K562 (cell line): ENCODE measurements around the gene MYB. TPM values are rescaled to one million over a fixed set of nuclear protein-coding genes. Genes with fewer than 3 reads are reported as not detected.

Experiments
- BCL6 ChIP-seq: fragments of 250-450 bp; sonication (Bioruptor Pico); IDR thresholded peaks from 2 replicates; pipeline ENCODE4 v1.4.0; 2020
- CEBPB ChIP-seq: fragments of 450-650 bp; IDR thresholded peaks from 2 replicates; pipeline ENCODE4 v1.6.1; 2016; ENCODE audit warnings: missing genetic modification characterization, missing compliant biosample characterization
- EWSR1 ChIP-seq: fragments of 450-650 bp; IDR thresholded peaks from 2 replicates; pipeline ENCODE4 v1.6.1; 2018; ENCODE audit warnings: borderline replicate concordance, mild to moderate bottlenecking, low read depth, moderate library complexity; ENCODE audit not compliant: partially characterized antibody
- MAZ ChIP-seq, 2 experiments: fragments of 450-650 bp in 1 of 2; sonication (generic) in 1 of 2; formaldehyde crosslinking; IDR thresholded peaks in 1 of 2; conservative IDR thresholded peaks in 1 of 2; 2 replicates each; pipeline versions ENCODE4 v1.4.0 to v1.5.0; 2020; ENCODE audit warnings: mild to moderate bottlenecking in 1 of 2, missing genetic modification reagents in 1 of 2
- MECOM ChIP-seq: fragments of 250-450 bp; sonication (Bioruptor Pico); IDR thresholded peaks from 2 replicates; pipeline ENCODE4 v1.8.0; 2022; ENCODE audit warnings: inconsistent platforms
- POLR2H ChIP-seq: IDR thresholded peaks from 2 replicates; pipeline ENCODE4 v1.6.1; 2016; ENCODE audit warnings: missing genetic modification characterization, low read depth, mild to moderate bottlenecking, control low read depth, missing compliant biosample characterization, moderate library complexity
- RBBP5 ChIP-seq: fragments of 200-600 bp; sonication (generic); IDR thresholded peaks from 2 replicates; pipeline ENCODE4 v1.6.1; 2012; ENCODE audit warnings: borderline replicate concordance, mild to moderate bottlenecking, low read length, control low read depth, inconsistent platforms; ENCODE audit not compliant: insufficient read depth, poor library complexity, severe bottlenecking
- RCOR1 ChIP-seq, 2 experiments: IDR thresholded peaks; 2 replicates each; pipeline ENCODE4 v1.6.1; 2012; ENCODE audit warnings: low read depth in 2 of 2, low read length in 2 of 2, borderline replicate concordance in 1 of 2, improper control_type of control experiment in 1 of 2
- SMARCA4 ChIP-seq: fragments of 450-650 bp; IDR thresholded peaks from 2 replicates; pipeline ENCODE4 v1.6.1; 2016
- SREBF2 ChIP-seq: sonication (generic); formaldehyde crosslinking; IDR thresholded peaks from 2 replicates; pipeline ENCODE4 v1.4.0; 2020; ENCODE audit warnings: mild to moderate bottlenecking, missing genetic modification reagents
- THAP7 ChIP-seq: fragments of 250-450 bp; sonication (Bioruptor Pico); IDR thresholded peaks from 2 replicates; pipeline ENCODE4 v1.5.0; 2021
- ZFP30 ChIP-seq: fragments of 250-450 bp; sonication (Bioruptor Pico); IDR thresholded peaks from 2 replicates; pipeline ENCODE4 v1.8.0; 2022; ENCODE audit warnings: moderate library complexity, mild to moderate bottlenecking, inconsistent platforms, borderline replicate concordance
- ZNF395 ChIP-seq: fragments of 200-800 bp; sonication (Bioruptor generic); IDR thresholded peaks from 2 replicates; pipeline ENCODE4 v1.6.1; 2017; ENCODE audit warnings: missing genetic modification characterization, missing compliant biosample characterization
- ZNF785 ChIP-seq: fragments of 250-450 bp; sonication (Bioruptor Pico); IDR thresholded peaks from 2 replicates; pipeline ENCODE4 v1.4.0; 2020; ENCODE audit warnings: mild to moderate bottlenecking
- polyA plus RNA-seq, 8 experiments: library from polyadenylated mRNA; depleted of rRNA in 4 of 8; stranded (reverse) in 5 of 8; unstranded in 3 of 8; fragments of >200 nt; fragmentation: Nextera tagmentation in 2 of 8; fragmentation: Illumina TruSeq in 1 of 8; extraction: Ambion mirVana in 2 of 8; extraction: Trizol in 1 of 8; gene quantifications; 2 replicates each; pipeline versions ENCODE4 v1.2.1 to v1.2.3, GENCODE V29; 2011 to 2014; ENCODE audit warnings: inconsistent platforms in 1 of 8, missing spikeins in 1 of 8
- total RNA-seq, 7 experiments: library from RNA; depleted of rRNA in 6 of 7; stranded (reverse); fragments of >200 nt in 6 of 7; fragmentation: Illumina TruSeq in 2 of 7; extraction: Trizol in 2 of 7; gene quantifications; 2 replicates each; pipeline versions ENCODE4 v1.2.1 to v1.2.3, GENCODE V29; 2011 to 2021; ENCODE audit warnings: low replicate concordance in 1 of 7
- TF ChIP-seq, protein P1 (sequence below), 2 experiments: fragments of 450-650 bp; conservative IDR thresholded peaks; 2 replicates each; pipeline ENCODE4 v1.6.1; 2017; ENCODE audit warnings: mild to moderate bottlenecking in 2 of 2, moderate library complexity in 2 of 2
- TF ChIP-seq, protein P2 (sequence below), 2 experiments: fragments of 200-800 bp in 1 of 2; sonication (Bioruptor generic) in 1 of 2; sonication (generic) in 1 of 2; formaldehyde crosslinking in 1 of 2; IDR thresholded peaks in 1 of 2; conservative IDR thresholded peaks in 1 of 2; 2 replicates each; pipeline versions ENCODE4 v1.5.0 to v1.6.1; 2016 to 2020; ENCODE audit warnings: missing compliant biosample characterization in 1 of 2, missing genetic modification characterization in 1 of 2, missing genetic modification reagents in 1 of 2
- TF ChIP-seq, protein P3 (sequence below): fragments of 450-650 bp; formaldehyde crosslinking; IDR thresholded peaks from 2 replicates; pipeline ENCODE4 v1.4.0; 2022; ENCODE audit warnings: mild to moderate bottlenecking, moderate library complexity

The MYB gene
- total and polyA plus RNA-seq, 9 of the 15 experiments (the other 6 are each of a cell fraction or from before 2014, with no cell fraction given) = 35.8 to 218 (median 140) TPM

GRCh38 chr6:135191508-135192255 lies 10.6 kb downstream of the MYB start (continued):
- TF ChIP-seq, protein P1, sequence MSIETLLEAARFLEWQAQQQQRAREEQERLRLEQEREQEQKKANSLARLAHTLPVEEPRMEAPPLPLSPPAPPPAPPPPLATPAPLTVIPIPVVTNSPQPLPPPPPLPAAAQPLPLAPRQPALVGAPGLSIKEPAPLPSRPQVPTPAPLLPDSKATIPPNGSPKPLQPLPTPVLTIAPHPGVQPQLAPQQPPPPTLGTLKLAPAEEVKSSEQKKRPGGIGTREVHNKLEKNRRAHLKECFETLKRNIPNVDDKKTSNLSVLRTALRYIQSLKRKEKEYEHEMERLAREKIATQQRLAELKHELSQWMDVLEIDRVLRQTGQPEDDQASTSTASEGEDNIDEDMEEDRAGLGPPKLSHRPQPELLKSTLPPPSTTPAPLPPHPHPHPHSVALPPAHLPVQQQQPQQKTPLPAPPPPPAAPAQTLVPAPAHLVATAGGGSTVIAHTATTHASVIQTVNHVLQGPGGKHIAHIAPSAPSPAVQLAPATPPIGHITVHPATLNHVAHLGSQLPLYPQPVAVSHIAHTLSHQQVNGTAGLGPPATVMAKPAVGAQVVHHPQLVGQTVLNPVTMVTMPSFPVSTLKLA (conservative IDR thresholded peaks at IDR 0.05) = peak in 1 of 2 experiments; percentile 37; a peak in 2 of 4 replicates
- TF ChIP-seq SMARCA4 = peak; percentile 91
- TF ChIP-seq THAP7 (CRISPR knock-in tag) = no peak
- peak; percentile 85 for TF ChIP-seq MECOM (CRISPR knock-in tag)
- no peak for TF ChIP-seq EWSR1
- TF ChIP-seq ZFP30 (CRISPR knock-in tag) = peak; percentile 70; the same call in 1 of the 2 replicates
- TF ChIP-seq, protein P2, sequence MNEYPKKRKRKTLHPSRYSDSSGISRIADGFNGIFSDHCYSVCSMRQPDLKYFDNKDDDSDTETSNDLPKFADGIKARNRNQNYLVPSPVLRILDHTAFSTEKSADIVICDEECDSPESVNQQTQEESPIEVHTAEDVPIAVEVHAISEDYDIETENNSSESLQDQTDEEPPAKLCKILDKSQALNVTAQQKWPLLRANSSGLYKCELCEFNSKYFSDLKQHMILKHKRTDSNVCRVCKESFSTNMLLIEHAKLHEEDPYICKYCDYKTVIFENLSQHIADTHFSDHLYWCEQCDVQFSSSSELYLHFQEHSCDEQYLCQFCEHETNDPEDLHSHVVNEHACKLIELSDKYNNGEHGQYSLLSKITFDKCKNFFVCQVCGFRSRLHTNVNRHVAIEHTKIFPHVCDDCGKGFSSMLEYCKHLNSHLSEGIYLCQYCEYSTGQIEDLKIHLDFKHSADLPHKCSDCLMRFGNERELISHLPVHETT (CRISPR knock-in tag; conservative IDR thresholded peaks at IDR 0.05 in 1 of 2, IDR thresholded peaks at IDR 0.05 in 1 of 2) = no peak; a peak in 1 of 4 replicates
- TF ChIP-seq MAZ (CRISPR knock-in tag; conservative IDR thresholded peaks at IDR 0.05 in 1 of 2, IDR thresholded peaks at IDR 0.05 in 1 of 2) = no peak; a peak in 2 of 4 replicates
- no peak for TF ChIP-seq BCL6 (CRISPR knock-in tag)
- peak; percentile 67 for TF ChIP-seq CEBPB (tag)
- peak; percentile 71 for TF ChIP-seq RBBP5
- no peak for TF ChIP-seq ZNF785 (CRISPR knock-in tag)
- TF ChIP-seq ZNF395 = peak; percentile 29
- peak; percentile 50 for TF ChIP-seq POLR2H
- TF ChIP-seq SREBF2 (CRISPR knock-in tag) = no peak
- TF ChIP-seq, protein P3, sequence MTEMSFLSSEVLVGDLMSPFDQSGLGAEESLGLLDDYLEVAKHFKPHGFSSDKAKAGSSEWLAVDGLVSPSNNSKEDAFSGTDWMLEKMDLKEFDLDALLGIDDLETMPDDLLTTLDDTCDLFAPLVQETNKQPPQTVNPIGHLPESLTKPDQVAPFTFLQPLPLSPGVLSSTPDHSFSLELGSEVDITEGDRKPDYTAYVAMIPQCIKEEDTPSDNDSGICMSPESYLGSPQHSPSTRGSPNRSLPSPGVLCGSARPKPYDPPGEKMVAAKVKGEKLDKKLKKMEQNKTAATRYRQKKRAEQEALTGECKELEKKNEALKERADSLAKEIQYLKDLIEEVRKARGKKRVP = no peak
- TF ChIP-seq RCOR1 (IDR thresholded peaks at IDR 0.05; ENCODE audit: borderline replicate concordance in 1 of 2, low read depth in 2 of 2, low read length in 2 of 2) = peak in 1 of 2 experiments; percentile 80; a peak in 2 of 4 replicates
